MM.1S (cell line): Measurements from ENCODE around the gene HES5.

Source experiments
- EZH2 ChIP-seq: fragments of 300-600 bp; sonication (generic); optimal IDR thresholded peaks from 2 replicates; pipeline ENCODE3; 2017; ENCODE audit warnings: low read depth, mild to moderate bottlenecking, antibody characterized with exemption, low read length, mixed read lengths
- TF ChIP-seq, protein P1 (sequence below): fragments of 300-600 bp; sonication (generic); IDR thresholded peaks from 2 replicates; pipeline ENCODE4 v1.5.1; 2016; ENCODE audit warnings: antibody characterized with exemption, low read length, mixed read lengths

DNA sequence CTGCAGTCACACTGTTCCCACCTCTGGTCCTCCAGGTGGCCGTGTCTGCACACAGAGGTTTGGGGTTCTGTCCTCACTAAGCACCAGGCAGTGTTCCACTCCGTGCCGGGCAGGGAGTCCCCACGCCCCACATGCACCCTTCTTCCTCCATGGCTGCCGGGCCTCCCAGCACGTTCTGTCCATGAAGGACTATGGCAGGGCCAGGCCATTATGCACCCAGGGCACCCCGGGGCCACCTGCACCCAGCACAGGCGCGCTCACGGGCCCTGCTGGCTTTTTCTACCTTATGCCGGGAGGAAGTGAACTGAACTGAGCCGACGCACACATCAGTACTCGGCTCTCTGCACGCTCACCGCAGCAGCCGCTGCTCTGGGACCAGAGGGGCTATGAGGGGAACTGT is 13.9 kb downstream of the HES5 start:
- TF ChIP-seq, protein P1, sequence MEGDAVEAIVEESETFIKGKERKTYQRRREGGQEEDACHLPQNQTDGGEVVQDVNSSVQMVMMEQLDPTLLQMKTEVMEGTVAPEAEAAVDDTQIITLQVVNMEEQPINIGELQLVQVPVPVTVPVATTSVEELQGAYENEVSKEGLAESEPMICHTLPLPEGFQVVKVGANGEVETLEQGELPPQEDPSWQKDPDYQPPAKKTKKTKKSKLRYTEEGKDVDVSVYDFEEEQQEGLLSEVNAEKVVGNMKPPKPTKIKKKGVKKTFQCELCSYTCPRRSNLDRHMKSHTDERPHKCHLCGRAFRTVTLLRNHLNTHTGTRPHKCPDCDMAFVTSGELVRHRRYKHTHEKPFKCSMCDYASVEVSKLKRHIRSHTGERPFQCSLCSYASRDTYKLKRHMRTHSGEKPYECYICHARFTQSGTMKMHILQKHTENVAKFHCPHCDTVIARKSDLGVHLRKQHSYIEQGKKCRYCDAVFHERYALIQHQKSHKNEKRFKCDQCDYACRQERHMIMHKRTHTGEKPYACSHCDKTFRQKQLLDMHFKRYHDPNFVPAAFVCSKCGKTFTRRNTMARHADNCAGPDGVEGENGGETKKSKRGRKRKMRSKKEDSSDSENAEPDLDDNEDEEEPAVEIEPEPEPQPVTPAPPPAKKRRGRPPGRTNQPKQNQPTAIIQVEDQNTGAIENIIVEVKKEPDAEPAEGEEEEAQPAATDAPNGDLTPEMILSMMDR = no peak
- TF ChIP-seq EZH2 = no peak
